HG03135 (cell line): Measurements from ENCODE around the gene FLVCR1.
"Not testable (repeated sequence)": the region's sequence is repeated elsewhere in the genome, so short reads cannot be mapped to it uniquely, and the experiment has no call there.

Experiments used
- ATAC-seq: cut with Tn5 transposase; IDR thresholded peaks from one replicate; pipeline ENCODE4 v1.9.1; 2021; ENCODE audit warnings: mild to moderate bottlenecking, moderate library complexity; ENCODE audit not compliant: unreplicated experiment

FLVCR1 gene

GRCh38 chr1:212858461-212859265 is 588 bp downstream of the FLVCR1 start:
- peak; percentile 15 for ATAC-seq

GRCh38 chr1:212860713-212861581 is 2.9 kb downstream of the FLVCR1 start:
- no peak for ATAC-seq

GRCh38 chr1:212862111-212862690 is 4.1 kb downstream of the FLVCR1 start:
- no peak for ATAC-seq

- not testable (repeated sequence) for ATAC-seq
Measured at GRCh38 chr1:212863345-212863744, 5.3 kb downstream of the FLVCR1 start.

- ATAC-seq, result no peak
Measured at GRCh38 chr1:212864201-212864600, 6.1 kb downstream of the FLVCR1 start.

- no peak for ATAC-seq
Measured at GRCh38 chr1:212867192-212867591, 9.1 kb downstream of the FLVCR1 start.

- ATAC-seq, result no peak
Measured at GRCh38 chr1:212871976-212872375, 13.9 kb downstream of the FLVCR1 start.

GRCh38 chr1:212873518-212873917 is 15.4 kb downstream of the FLVCR1 start:
- ATAC-seq, result no peak

- no peak for ATAC-seq
Measured at GRCh38 chr1:212878418-212878817, 20.3 kb downstream of the FLVCR1 start.

- ATAC-seq, result no peak
Measured at GRCh38 chr1:212879947-212880690, 22.0 kb downstream of the FLVCR1 start.

- no peak for ATAC-seq
Measured at GRCh38 chr1:212884592-212884991, 26.5 kb downstream of the FLVCR1 start.

GRCh38 chr1:212892108-212892507 is 34.0 kb downstream of the FLVCR1 start:
- no peak for ATAC-seq

- ATAC-seq, result no peak
Measured at GRCh38 chr1:212899845-212900244, 41.8 kb downstream of the FLVCR1 start.

- ATAC-seq, result no peak
Measured at GRCh38 chr1:212901290-212901689, 43.2 kb downstream of the FLVCR1 start.

GRCh38 chr1:212902054-212902453 is 44.0 kb downstream of the FLVCR1 start:
- ATAC-seq, result no peak

- no peak for ATAC-seq
Measured at GRCh38 chr1:212903664-212904063, 45.6 kb downstream of the FLVCR1 start.

GRCh38 chr1:212908071-212908470 is 50.0 kb downstream of the FLVCR1 start:
- ATAC-seq, result not testable (repeated sequence)

- no peak for ATAC-seq
Measured at GRCh38 chr1:212908971-212909370, 50.9 kb downstream of the FLVCR1 start.

GRCh38 chr1:212909652-212910063 is 51.6 kb downstream of the FLVCR1 start:
- no peak for ATAC-seq

GRCh38 chr1:212910213-212910612 is 52.1 kb downstream of the FLVCR1 start:
- not testable (repeated sequence) for ATAC-seq

- not testable (repeated sequence) for ATAC-seq
Measured at GRCh38 chr1:212913638-212914037, 55.6 kb downstream of the FLVCR1 start.
